Pancreas (tissue), 10 donors: ENCODE measurements around the gene OPA1. TPM values are rescaled to one million over a fixed set of nuclear protein-coding genes. Genes with fewer than 3 reads are reported as not detected.

Experiments
- ATAC-seq, 4 donors: fragments of 200-7000 bp; cut with Tn5 transposase; one replicate each; pipeline versions ENCODE4 v1.8.0 to v1.9.1; 2020; ENCODE audit warnings: mild to moderate bottlenecking in 4 of 4, moderate library complexity in 4 of 4
- DNase-seq, 6 donors: peaks; one replicate each; pipeline ENCODE4 v3.0.0-alpha.2; 2020
- FAIRE-seq: peaks from 2 replicates; lab custom pipeline; 2012; peaks lifted over from hg19 to GRCh38; lab: Jason Lieb, UNC
- H3K27ac ChIP-seq, 4 donors: fragments of 200-600 bp; sonication (generic); 1 replicate in 3 of 4; 2 replicates in 1 of 4; pipeline versions ENCODE4 v1.5.0 to v1.8.0; 2020
- H3K27me3 ChIP-seq, 4 donors: fragments of 200-600 bp; one replicate each; pipeline ENCODE4 v1.8.0; 2021
- H3K36me3 ChIP-seq, 3 donors: fragments of 200-600 bp; sonication (generic) in 1 of 3; one replicate each; pipeline versions ENCODE4 v1.5.0 to v1.8.0; 2020 to 2021
- H3K4me1 ChIP-seq, 3 donors: fragments of 200-600 bp; one replicate each; pipeline ENCODE4 v1.8.0; 2021
- H3K4me3 ChIP-seq, 4 donors: fragments of 200-600 bp; sonication (generic) in 2 of 4; one replicate each; pipeline versions ENCODE4 v1.5.0 to v1.8.0; 2020 to 2021
- H3K9me3 ChIP-seq, 4 donors: fragments of 200-600 bp; one replicate each; pipeline ENCODE4 v1.8.0; 2021
- CTCF ChIP-seq, 4 donors: fragments of 200-600 bp; sonication (generic) in 3 of 4; IDR thresholded peaks; one replicate each; pipeline versions ENCODE4 v1.5.0 to v1.8.0; 2021; ENCODE audit warnings: antibody characterized with exemption in 4 of 4
- WGBS, 2 donors: extraction: QIAGEN DNeasy Blood & Tissue Kit; methylation state at CpG; one replicate each; pipeline ENCODE4 v1.1.7; 2013; 5-methylcytosine and 5-hydroxymethylcytosine counted together
- intact Hi-C, 3 donors: fragments of 100-400 bp; cut with DNase I; formaldehyde crosslinking; loops; one replicate each; pipeline versions ENCODE4 v1.11.1 to v1.14.2; 2022
- polyA plus RNA-seq, 2 donors: library from polyadenylated mRNA; stranded (reverse); fragments of 200-250 nt; gene quantifications; one replicate each; pipeline ENCODE4 v1.2.3, GENCODE V29; 2013
- total RNA-seq, 6 donors: library from RNA; stranded (reverse); fragmentation: NEBNext Ultra II Directional in 4 of 6; extraction: Animal tissue kit (Norgen Biotek cat#: 25700) in 4 of 6; gene quantifications; one replicate each; pipeline versions ENCODE4 v1.2.1 to v1.2.4, GENCODE V29; 2021 to 2023
- donor health status: healthy with polysubstance abuse.
- donor health status: DM: no; HTN: no; CAD: no; lungs with moderate emphysema.
- donor health status: DM: no; HTN: no; CAD: no.
- donor health status: control.
- donor health status: control.
- donor health status: Bipolar disorder and iron deficiency.
- donor health status: DM: yes; HTN: yes; CAD: no.
- donor health status: DM: no; HTN: no; CAD: no.
- donor health status: DM: no; HTN: no; CAD: no.
- donor health status: DM: yes; HTN: yes; CAD: no.

Gene OPA1
- total and polyA plus RNA-seq, 8 donors, result 6.3 to 31.7 (median 23.7) TPM

GRCh38 chr3:193742628-193743027 lies 149.6 kb downstream of the OPA1 start:
- Histone ChIP-seq H3K36me3 (no peaks in the 10 kb centered on the region), H3K27me3 (no peaks in the 10 kb centered on the region), H3K9me3 (no peaks in the 10 kb centered on the region), H3K4me3 (no peak overlapping the region), H3K4me1 (peaks cover 13 to 29% (median 21%) of the 10 kb centered on the region in 3 donors), H3K27ac (peak overlapping the region in 2 of 4 donors; percentile 85 to 90)
- FAIRE-seq (no peak), DNase-seq (no peak), ATAC-seq (no peak)
- WGBS, 2 donors, result 81 to 83% methylated on average over 4 of the region's 4 CpGs
- TF ChIP-seq CTCF (IDR thresholded peaks at IDR 0.05), result no peak
- intact Hi-C loops, result no loop called here

GRCh38 chr3:193743702-193744047 lies 150.7 kb downstream of the OPA1 start:
- TF ChIP-seq CTCF (IDR thresholded peaks at IDR 0.05), result no peak
- no peaks in the 10 kb centered on the region for H3K27me3 ChIP-seq
- no peaks in the 10 kb centered on the region for H3K36me3 ChIP-seq
- H3K4me3 ChIP-seq, result peak overlapping the region in 2 of 4 donors; percentile 20 to 21
- intact Hi-C loops, result no loop called here
- H3K9me3 ChIP-seq, result no peaks in the 10 kb centered on the region
- H3K4me1 ChIP-seq, result peaks cover 13 to 29% (median 18%) of the 10 kb centered on the region in 3 donors
- 16 to 19% methylated on average over 8 of the region's 8 CpGs for WGBS, 2 donors
- FAIRE-seq (no peak), DNase-seq (peak in 2 of 6 donors; percentile 25 to 27), ATAC-seq (peak; percentile 47 to 70 (median 61))
- peak overlapping the region; percentile 58 to 90 (median 74) for H3K27ac ChIP-seq

GRCh38 chr3:193744048-193744821 lies 151.2 kb downstream of the OPA1 start:
- Histone ChIP-seq H3K36me3 (no peaks in the 10 kb centered on the region), H3K4me3 (peak overlapping the region in 2 of 4 donors; percentile 20 to 21), H3K27ac (peak overlapping the region; percentile 58 to 90 (median 74)), H3K27me3 (no peaks in the 10 kb centered on the region), H3K9me3 (no peaks in the 10 kb centered on the region), H3K4me1 (peaks cover 13 to 29% (median 18%) of the 10 kb centered on the region in 3 donors)
- intact Hi-C loops, result no loop called here
- peak in 5 of 6 donors; percentile 45 to 83 (median 68) for DNase-seq
- peak; percentile 93 to 97 (median 96) for ATAC-seq
- no peak for TF ChIP-seq CTCF (IDR thresholded peaks at IDR 0.05)
- 59 to 64% methylated on average over 13 of the region's 13 CpGs for WGBS, 2 donors
- FAIRE-seq, result no peak

- Histone ChIP-seq H3K27me3 (no peaks in the 10 kb centered on the region), H3K4me3 (no peak overlapping the region), H3K36me3 (no peaks in the 10 kb centered on the region), H3K4me1 (peaks cover 13 to 29% (median 18%) of the 10 kb centered on the region in 3 donors), H3K27ac (peak overlapping the region; percentile 22 to 90 (median 64)), H3K9me3 (no peaks in the 10 kb centered on the region)
- 52 to 62% methylated on average over 9 of the region's 9 CpGs for WGBS, 2 donors
- DNase-seq, result peak in 2 of 6 donors; percentile 18 to 22
- no peak for FAIRE-seq
- intact Hi-C loops, result no loop called here
- no peak for TF ChIP-seq CTCF (IDR thresholded peaks at IDR 0.05)
- ATAC-seq, result peak; percentile 15 to 62 (median 55)
These were observed 152.0 kb downstream of the OPA1 start for GRCh38 chr3:193744822-193745684.
